Left ventricle myocardium inferior (tissue), 1 donor: ENCODE measurements around the gene RREB1. TPM values are rescaled to one million over a fixed set of nuclear protein-coding genes. Genes with fewer than 3 reads are reported as not detected.

Source experiments
- DNase-seq: peaks from one replicate; pipeline ENCODE4 v3.0.0-alpha.2; 2020
- H3K27ac ChIP-seq: fragments of 200-600 bp; replicated peaks from 2 replicates; pipeline ENCODE4 v1.8.0; 2021
- H3K27me3 ChIP-seq: fragments of 200-600 bp; 2 replicates; pipeline ENCODE4 v1.8.0; 2021; ENCODE audit warnings: low read depth
- H3K36me3 ChIP-seq: fragments of 200-600 bp; 2 replicates; pipeline ENCODE4 v1.8.0; 2021
- H3K4me1 ChIP-seq: fragments of 200-600 bp; 2 replicates; pipeline ENCODE4 v1.8.0; 2021
- H3K4me3 ChIP-seq: fragments of 200-600 bp; 2 replicates; pipeline ENCODE4 v1.8.0; 2021; ENCODE audit warnings: mild to moderate bottlenecking, moderate library complexity
- H3K9me3 ChIP-seq: fragments of 200-600 bp; replicated peaks from 2 replicates; pipeline ENCODE4 v1.8.0; 2021
- CTCF ChIP-seq: fragments of 200-600 bp; IDR thresholded peaks from 2 replicates; pipeline ENCODE4 v1.8.0; 2021; ENCODE audit warnings: antibody characterized with exemption, mild to moderate bottlenecking, borderline replicate concordance
- intact Hi-C: fragments of 100-400 bp; cut with micrococcal nuclease; formaldehyde crosslinking; loops from one replicate; pipeline ENCODE4 v1.11.0; 2022
- total RNA-seq: library from RNA; stranded (reverse); fragmentation: NEBNext Ultra II Directional; extraction: Animal tissue kit (Norgen Biotek cat#: 25700); gene quantifications from one replicate; pipeline ENCODE4 v1.2.1, GENCODE V29; 2021
- donor health status: DM: no; HTN: yes; CAD: no; lungs with severe emphysema.

The RREB1 gene
- total RNA-seq, 1 donor from 2014 or later, result 33.3 TPM

DNA sequence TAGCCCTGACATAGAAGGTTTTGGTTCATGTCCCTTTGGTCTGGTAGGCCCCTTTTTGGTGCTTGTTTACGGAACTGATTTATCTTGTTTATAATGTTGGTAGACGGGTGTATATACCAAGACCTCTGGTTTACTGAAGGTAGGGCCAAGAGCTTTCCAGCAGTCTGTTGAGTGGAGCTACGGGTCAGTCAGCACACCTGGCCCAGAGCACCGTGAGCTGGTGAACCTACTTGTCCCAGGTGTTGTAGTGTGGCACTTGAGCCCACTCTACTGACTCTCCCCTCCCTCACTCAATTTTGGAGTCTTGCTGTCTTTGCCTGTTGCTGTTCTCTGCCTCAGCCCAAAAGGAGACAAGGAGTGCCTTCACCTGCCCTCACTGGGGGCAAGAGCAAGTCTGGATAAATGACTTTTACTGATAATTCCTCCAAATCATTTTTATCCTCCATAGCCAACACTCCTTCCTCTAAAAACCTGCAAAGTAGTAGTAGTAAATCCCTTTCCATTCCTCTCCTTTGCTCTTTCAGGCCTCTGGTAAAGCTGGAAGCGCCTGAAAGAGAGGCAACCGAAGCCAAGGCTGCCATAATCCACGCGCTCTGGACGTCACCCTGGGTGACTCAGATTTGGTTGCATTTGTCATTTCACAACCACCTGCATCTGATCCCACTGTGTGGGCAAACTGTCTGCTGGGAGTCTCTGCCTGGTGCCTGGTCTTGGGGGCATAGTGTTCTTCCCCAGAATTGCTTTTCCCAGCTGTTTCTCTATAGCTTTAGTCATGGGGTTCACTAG lies 22.2 kb downstream of the RREB1 start:
- H3K27me3 ChIP-seq, result no peaks in the 10 kb centered on the region
- DNase-seq, result no peak
- no peaks in the 10 kb centered on the region for H3K9me3 ChIP-seq
- no peak for TF ChIP-seq CTCF
- H3K27ac ChIP-seq, result peak overlapping the region; percentile 42
- H3K4me3 ChIP-seq, result no peak overlapping the region
- intact Hi-C loops, result no loop called here
- H3K4me1 ChIP-seq, result peaks cover 68% of the 10 kb centered on the region
- H3K36me3 ChIP-seq, result no peaks in the 10 kb centered on the region

DNA sequence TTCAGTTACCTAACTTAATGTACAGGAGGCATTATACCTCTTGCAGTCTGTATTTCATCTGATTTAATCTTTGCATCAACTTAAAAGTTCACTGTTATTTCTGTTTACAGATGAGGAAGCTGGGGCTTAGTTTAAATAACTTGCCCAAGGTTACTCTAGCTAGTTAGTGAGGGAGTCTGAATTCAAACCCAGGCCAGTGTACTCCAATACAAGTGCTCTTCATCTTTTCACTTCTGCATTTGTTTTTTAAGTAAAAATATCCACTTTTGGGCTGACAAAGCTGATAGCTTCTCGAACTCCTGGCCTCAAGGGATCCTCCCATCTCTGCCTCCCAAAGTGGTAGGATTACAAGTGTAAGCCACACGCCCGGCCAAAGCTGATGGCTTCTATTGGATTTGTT lies 23.6 kb downstream of the RREB1 start:
- no peak for DNase-seq
- Histone ChIP-seq H3K4me1 (peaks cover 54% of the 10 kb centered on the region), H3K36me3 (no peaks in the 10 kb centered on the region), H3K4me3 (no peak overlapping the region), H3K27ac (no peak overlapping the region), H3K9me3 (no peaks in the 10 kb centered on the region), H3K27me3 (no peaks in the 10 kb centered on the region)
- no peak for TF ChIP-seq CTCF
- intact Hi-C loops, result no loop called here

DNA sequence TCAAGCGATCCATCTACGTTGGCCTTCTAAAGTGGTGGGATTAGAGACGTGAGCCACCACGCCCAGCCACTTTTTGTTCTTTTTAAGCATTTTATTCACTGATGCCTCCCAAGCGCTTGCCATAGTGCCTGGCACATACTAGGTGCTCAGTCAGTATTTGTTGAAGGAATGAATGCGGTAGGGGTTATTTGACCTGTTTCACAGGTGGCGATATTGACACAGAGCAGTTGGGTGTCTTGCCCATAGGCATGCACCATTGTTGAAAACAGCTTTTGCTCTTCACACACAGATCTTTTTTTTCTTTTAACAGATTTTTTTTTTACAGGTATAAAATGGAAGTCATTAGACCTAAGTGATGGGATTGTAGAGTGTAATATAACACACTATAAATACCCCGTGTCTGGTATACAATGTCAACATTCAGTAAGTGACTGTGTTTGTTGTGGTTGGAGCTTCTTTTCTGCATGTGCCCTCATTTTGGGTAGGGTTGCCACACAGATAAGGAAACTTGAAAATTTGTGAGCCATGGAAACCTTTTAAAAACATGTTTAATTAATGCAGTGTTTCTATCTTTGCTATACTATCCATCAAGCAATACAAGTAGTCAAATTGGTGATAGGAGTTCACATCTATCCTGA lies 24.8 kb downstream of the RREB1 start:
- Histone ChIP-seq H3K4me1 (peaks cover 53% of the 10 kb centered on the region), H3K27ac (no peak overlapping the region), H3K27me3 (no peaks in the 10 kb centered on the region), H3K4me3 (no peak overlapping the region), H3K36me3 (no peaks in the 10 kb centered on the region), H3K9me3 (no peaks in the 10 kb centered on the region)
- no peak for TF ChIP-seq CTCF
- no peak for DNase-seq
- intact Hi-C loops, result no loop called here

DNA sequence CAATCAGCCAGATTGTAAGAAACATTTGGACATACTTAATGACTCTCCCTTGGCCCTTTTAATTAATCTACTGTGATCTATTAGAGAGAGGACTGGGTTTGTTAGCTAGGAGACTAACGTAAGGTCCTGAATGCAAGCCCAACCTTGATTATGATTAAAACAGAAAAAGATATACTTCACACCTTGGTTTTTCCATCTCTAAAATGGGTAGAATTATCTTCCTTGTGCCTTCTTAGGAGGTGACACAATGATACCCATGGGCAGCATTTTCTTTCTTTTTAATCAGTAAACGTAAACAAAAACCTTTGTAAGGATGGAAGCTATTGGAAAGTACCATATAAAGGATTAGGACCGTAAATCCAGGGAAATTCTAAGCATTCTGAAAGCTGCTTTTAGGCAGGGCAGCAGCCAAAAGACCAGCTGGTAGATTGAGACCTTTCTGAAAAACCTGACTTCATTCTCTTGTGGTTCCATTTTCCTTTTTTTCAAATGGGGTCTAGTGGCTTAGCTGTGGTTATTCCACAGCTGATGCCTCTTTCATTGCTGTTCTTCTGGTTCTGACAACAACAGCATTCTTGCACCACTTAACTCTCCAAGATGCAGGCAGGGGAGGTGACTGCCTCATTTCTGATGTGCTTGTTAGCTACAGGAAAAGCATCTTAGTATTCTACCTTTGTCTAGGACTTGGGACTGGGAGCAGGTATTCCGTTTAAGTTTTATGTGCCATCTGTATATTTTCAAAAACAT lies 27.4 kb downstream of the RREB1 start:
- intact Hi-C loops, result no loop called here
- no peak for TF ChIP-seq CTCF

GRCh38 chr6:7135755-7136154 lies 28.0 kb downstream of the RREB1 start:
- Histone ChIP-seq H3K36me3 (no peaks in the 10 kb centered on the region), H3K27ac (no peak overlapping the region), H3K27me3 (no peaks in the 10 kb centered on the region), H3K4me3 (no peak overlapping the region), H3K4me1 (peaks cover 53% of the 10 kb centered on the region), H3K9me3 (no peaks in the 10 kb centered on the region)
- DNase-seq, result no peak
- intact Hi-C loops, result no loop called here
- no peak for TF ChIP-seq CTCF

More for the DNA sequence above, 27.4 kb downstream of the RREB1 start:
- Histone ChIP-seq H3K36me3 (no peaks in the 10 kb centered on the region), H3K9me3 (no peaks in the 10 kb centered on the region), H3K4me1 (peaks cover 51% of the 10 kb centered on the region), H3K4me3 (no peak overlapping the region), H3K27ac (no peak overlapping the region), H3K27me3 (no peaks in the 10 kb centered on the region)
- no peak for DNase-seq
